Aorta (tissue), 5 donors: ENCODE data around the gene SEZ6L. TPM values are rescaled to one million over a fixed set of nuclear protein-coding genes. Genes with fewer than 3 reads are reported as not detected.

Source experiments
- ATAC-seq: fragments of 200-7000 bp; cut with Tn5 transposase; one replicate; pipeline ENCODE4 v1.9.1; 2022; ENCODE audit warnings: moderate library complexity; ENCODE audit not compliant: low FRiP score
- DNase-seq, 2 donors: peaks; one replicate each; pipeline ENCODE4 v3.0.0-alpha.2; 2020
- H3K27ac ChIP-seq, 2 donors: one replicate each; pipeline ENCODE4 v1.5.1; 2013; ENCODE audit warnings: low read length in 2 of 2, mild to moderate bottlenecking in 2 of 2, moderate library complexity in 2 of 2, control low read depth in 1 of 2, inconsistent platforms in 1 of 2, low read depth in 1 of 2
- H3K27me3 ChIP-seq, 2 donors: one replicate each; pipeline ENCODE4 v1.6.1; 2013; ENCODE audit warnings: control low read depth in 1 of 2, low read length in 1 of 2, mild to moderate bottlenecking in 1 of 2, moderate library complexity in 1 of 2; ENCODE audit not compliant: insufficient read depth in 2 of 2, control insufficient read depth in 1 of 2
- H3K36me3 ChIP-seq, 2 donors: one replicate each; pipeline ENCODE4 v1.6.1; 2013; ENCODE audit warnings: control low read depth in 1 of 2, low read length in 1 of 2, mild to moderate bottlenecking in 1 of 2; ENCODE audit not compliant: insufficient read depth in 2 of 2, control insufficient read depth in 1 of 2
- H3K4me1 ChIP-seq, 2 donors: one replicate each; pipeline ENCODE4 v1.6.1; 2013; ENCODE audit warnings: low read length in 2 of 2, control low read depth in 1 of 2, mild to moderate bottlenecking in 1 of 2, moderate library complexity in 1 of 2; ENCODE audit not compliant: insufficient read depth in 2 of 2, control insufficient read depth in 1 of 2
- H3K4me3 ChIP-seq, 2 donors: one replicate each; pipeline ENCODE4 v1.5.1; 2013; ENCODE audit warnings: low read length in 2 of 2, control low read depth in 1 of 2, mild to moderate bottlenecking in 1 of 2
- H3K9me3 ChIP-seq: one replicate; pipeline ENCODE4 v1.6.1; 2013; ENCODE audit warnings: mild to moderate bottlenecking, low read length; ENCODE audit not compliant: control insufficient read depth
- WGBS, 2 donors: extraction: QIAGEN DNeasy Blood & Tissue Kit; methylation state at CpG; one replicate each; pipeline ENCODE4 v1.1.7; 2013; 5-methylcytosine and 5-hydroxymethylcytosine counted together
- intact Hi-C, 2 donors: fragments of 100-400 bp; cut with DNase I; formaldehyde crosslinking; loops; one replicate each; pipeline versions ENCODE4 v1.14.2 to v1.15.0; 2022
- polyA plus RNA-seq, 2 donors: library from polyadenylated mRNA; stranded (reverse); fragments of 200-250 nt; gene quantifications; one replicate each; pipeline ENCODE4 v1.2.3, GENCODE V29; 2013
- total RNA-seq, 2 donors: library from RNA; stranded (reverse); fragmentation: NEBNext Ultra II Directional; extraction: Animal tissue kit (Norgen Biotek cat#: 25700); gene quantifications; one replicate each; pipeline ENCODE4 v1.2.1, GENCODE V29; 2021
- donor health status: healthy with polysubstance abuse.
- donor health status: Bipolar disorder and iron deficiency.
- donor health status: DM: no; HTN: no; CAD: no.
- donor health status: DM: no; HTN: no; CAD: no.
- donor health status: DM: yes; HTN: yes; CAD: no.

Gene SEZ6L
- total and polyA plus RNA-seq, 4 donors: 0.18 TPM; not detected in 3

GRCh38 chr22:26380072-26380830, 211.0 kb downstream of the SEZ6L start:
- intact Hi-C loops: no loop called here
- 74 to 77% methylated on average over 10 of the region's 10 CpGs for WGBS, 2 donors
- Histone ChIP-seq H3K4me1 (no peaks in the 10 kb centered on the region), H3K4me3 (no peak overlapping the region), H3K27ac (no peak overlapping the region), H3K36me3 (no peaks in the 10 kb centered on the region), H3K27me3 (no peaks in the 10 kb centered on the region), H3K9me3 (peaks cover 7% of the 10 kb centered on the region)
- ATAC-seq (no peak), DNase-seq (no peak)

- 51 to 59% methylated on average over 3 of the region's 3 CpGs for WGBS, 2 donors
- no peak for DNase-seq
These were observed 213.5 kb downstream of the SEZ6L start for GRCh38 chr22:26382782-26383181.

GRCh38 chr22:26383968-26384556, 214.8 kb downstream of the SEZ6L start:
- H3K27me3 ChIP-seq: no peaks in the 10 kb centered on the region

More at GRCh38 chr22:26382782-26383181, 213.5 kb downstream of the SEZ6L start:
- Histone ChIP-seq H3K4me1 (no peaks in the 10 kb centered on the region), H3K4me3 (no peak overlapping the region), H3K27me3 (no peaks in the 10 kb centered on the region), H3K27ac (no peak overlapping the region), H3K36me3 (no peaks in the 10 kb centered on the region), H3K9me3 (peaks cover 7% of the 10 kb centered on the region)
- intact Hi-C loops: no loop called here
- ATAC-seq: no peak

GRCh38 chr22:26385164-26385563, 215.9 kb downstream of the SEZ6L start:
- ATAC-seq: no peak
- no peak for DNase-seq
- Histone ChIP-seq H3K36me3 (no peaks in the 10 kb centered on the region), H3K27ac (no peak overlapping the region), H3K4me3 (no peak overlapping the region), H3K4me1 (no peaks in the 10 kb centered on the region), H3K9me3 (no peaks in the 10 kb centered on the region), H3K27me3 (no peaks in the 10 kb centered on the region)
- WGBS, 2 donors: 81 to 83% methylated on average over 1 of the region's 1 CpG
- intact Hi-C loops: no loop called here

More at GRCh38 chr22:26383968-26384556, 214.8 kb downstream of the SEZ6L start:
- ATAC-seq: no peak
- intact Hi-C loops: no loop called here
- Histone ChIP-seq H3K9me3 (peaks cover 3% of the 10 kb centered on the region), H3K27ac (no peak overlapping the region), H3K4me1 (no peaks in the 10 kb centered on the region), H3K36me3 (no peaks in the 10 kb centered on the region), H3K4me3 (no peak overlapping the region)
- WGBS, 2 donors: 73 to 84% methylated on average over 7 of the region's 7 CpGs
- no peak for DNase-seq

GRCh38 chr22:26389125-26389524, 219.9 kb downstream of the SEZ6L start:
- intact Hi-C loops: no loop called here
- WGBS, 2 donors: 70 to 72% methylated on average over 3 of the region's 3 CpGs
- no peak for ATAC-seq
- Histone ChIP-seq H3K4me1 (no peaks in the 10 kb centered on the region), H3K36me3 (no peaks in the 10 kb centered on the region), H3K27me3 (no peaks in the 10 kb centered on the region), H3K27ac (no peak overlapping the region), H3K4me3 (no peak overlapping the region), H3K9me3 (no peaks in the 10 kb centered on the region)
- no peak for DNase-seq

GRCh38 chr22:26391091-26391490, 221.8 kb downstream of the SEZ6L start:
- no peaks in the 10 kb centered on the region for H3K27me3 ChIP-seq
- intact Hi-C loops: no loop called here
- H3K9me3 ChIP-seq: no peaks in the 10 kb centered on the region
- no peaks in the 10 kb centered on the region for H3K4me1 ChIP-seq
- no peak overlapping the region for H3K4me3 ChIP-seq
- DNase-seq (no peak), ATAC-seq (no peak)
- no peak overlapping the region for H3K27ac ChIP-seq
- WGBS, 2 donors: 60 to 72% methylated on average over 1 of the region's 1 CpG
- H3K36me3 ChIP-seq: no peaks in the 10 kb centered on the region

- WGBS, 2 donors: 61 to 69% methylated on average over 2 of the region's 2 CpGs
- no peaks in the 10 kb centered on the region for H3K36me3 ChIP-seq
- no peak overlapping the region for H3K27ac ChIP-seq
- no peak overlapping the region for H3K4me3 ChIP-seq
- DNase-seq (no peak), ATAC-seq (no peak)
- no peaks in the 10 kb centered on the region for H3K27me3 ChIP-seq
- intact Hi-C loops: no loop called here
- no peaks in the 10 kb centered on the region for H3K4me1 ChIP-seq
- H3K9me3 ChIP-seq: no peaks in the 10 kb centered on the region
These were observed 222.4 kb downstream of the SEZ6L start for GRCh38 chr22:26391623-26392022.

GRCh38 chr22:26393929-26394328, 224.7 kb downstream of the SEZ6L start:
- H3K27ac ChIP-seq: no peak overlapping the region
- no peak overlapping the region for H3K4me3 ChIP-seq
- no peak for DNase-seq
- no peak for ATAC-seq
- intact Hi-C loops: no loop called here
- H3K4me1 ChIP-seq: no peaks in the 10 kb centered on the region
- H3K27me3 ChIP-seq: no peaks in the 10 kb centered on the region
- H3K36me3 ChIP-seq: no peaks in the 10 kb centered on the region
- no peaks in the 10 kb centered on the region for H3K9me3 ChIP-seq
- WGBS, 2 donors: 57 to 75% methylated on average over 2 of the region's 2 CpGs

- H3K36me3 ChIP-seq: no peaks in the 10 kb centered on the region
- no peaks in the 10 kb centered on the region for H3K9me3 ChIP-seq
- DNase-seq (no peak), ATAC-seq (no peak)
- H3K4me3 ChIP-seq: no peak overlapping the region
- no peak overlapping the region for H3K27ac ChIP-seq
- H3K27me3 ChIP-seq: no peaks in the 10 kb centered on the region
- intact Hi-C loops: no loop called here
- no peaks in the 10 kb centered on the region for H3K4me1 ChIP-seq
- 7 to 13% methylated on average over 1 of the region's 1 CpG for WGBS, 2 donors
These were observed 225.5 kb downstream of the SEZ6L start for GRCh38 chr22:26394777-26395176.
